HL-60 (cell line): Measurements from ENCODE around the gene RBM27.

Source experiments
- CTCF ChIP-seq: IDR thresholded peaks from one replicate; pipeline ENCODE4 v1.5.1; 2011; ENCODE audit warnings: low read length, control low read depth, inconsistent platforms; ENCODE audit not compliant: insufficient read depth
- SPI1 ChIP-seq: IDR thresholded peaks from 2 replicates; pipeline ENCODE4 v1.6.1; 2012; ENCODE audit warnings: low read depth, mild to moderate bottlenecking, borderline replicate concordance

DNA sequence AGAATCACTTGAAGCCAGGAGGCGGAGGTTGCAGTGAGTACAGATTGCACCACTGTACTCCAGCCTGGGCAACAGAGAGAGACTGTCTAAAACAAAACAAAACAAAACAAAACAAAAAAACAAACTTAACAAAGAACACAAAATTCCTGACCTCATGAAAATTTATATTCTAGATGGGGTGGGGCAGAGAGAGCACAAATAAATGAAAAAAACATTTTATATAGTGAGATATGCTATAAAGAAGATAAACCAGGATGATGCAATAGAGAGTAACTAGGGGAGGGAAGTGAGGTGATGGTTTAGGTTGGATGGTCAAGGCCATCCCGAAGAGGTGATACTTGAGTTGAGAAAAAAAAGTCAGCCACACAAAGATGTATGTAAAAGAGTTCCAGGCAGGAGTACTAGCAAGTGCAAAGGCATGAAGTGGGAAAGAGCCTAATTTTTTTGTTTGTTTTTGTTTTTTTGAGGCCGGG, 10.8 kb upstream of the RBM27 start:
- TF ChIP-seq SPI1 (no peak), CTCF (no peak)
